HG03064 (cell line): ENCODE results near the gene PALM.

Source experiments
- ATAC-seq: cut with Tn5 transposase; IDR thresholded peaks from one replicate; pipeline ENCODE4 v1.9.1; 2021; ENCODE audit warnings: low read depth; ENCODE audit not compliant: unreplicated experiment

The PALM gene

DNA sequence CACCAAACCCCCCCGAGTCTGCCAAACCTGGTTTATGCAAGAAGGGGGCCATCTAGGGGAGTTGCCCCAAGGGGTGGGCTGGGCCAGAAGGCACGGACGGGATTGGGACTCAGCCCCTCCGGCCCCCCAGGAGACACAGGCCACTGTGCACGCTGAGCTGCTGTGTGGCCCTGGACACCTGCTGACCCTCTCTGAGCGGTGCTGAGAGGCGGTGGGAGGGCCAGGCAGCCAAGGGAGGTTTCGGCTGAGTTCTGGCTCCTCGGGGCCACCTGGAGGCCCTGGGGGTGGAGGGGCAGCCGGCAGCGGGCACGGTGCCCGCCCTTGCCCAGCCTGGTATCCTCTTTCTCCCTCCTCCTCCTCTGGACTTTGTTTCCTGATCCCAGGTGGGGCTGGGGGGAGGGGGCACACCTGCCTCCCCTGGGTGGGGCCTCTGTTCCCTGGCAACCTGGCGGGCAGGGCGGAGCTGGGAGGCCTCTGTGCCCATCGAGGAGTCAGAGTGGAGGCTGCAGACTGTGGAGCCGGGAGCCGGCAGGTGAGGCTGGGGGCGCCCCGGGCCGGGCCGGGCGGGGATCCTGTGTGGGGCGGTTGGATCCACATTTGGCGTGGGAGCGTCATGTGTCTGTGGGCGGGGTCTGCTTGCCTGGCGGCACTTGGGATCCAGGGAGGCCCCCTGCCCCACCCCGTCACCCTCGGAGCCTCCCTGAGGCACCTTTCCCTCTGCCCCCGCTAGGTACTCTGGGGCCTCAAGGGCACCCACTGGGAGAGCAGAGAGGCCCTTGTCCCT lies 42.1 kb downstream of the PALM start, which contains the start of gene MISP:
Gene MISP (plus strand): TSS at position 473 of the 784 bp plus-strand sequence. CDS start 5,835 bp downstream, outside the sequence.
- no peak for ATAC-seq

GRCh38 chr19:751501-752341 lies 43.0 kb downstream of the PALM start:
- no peak for ATAC-seq

DNA sequence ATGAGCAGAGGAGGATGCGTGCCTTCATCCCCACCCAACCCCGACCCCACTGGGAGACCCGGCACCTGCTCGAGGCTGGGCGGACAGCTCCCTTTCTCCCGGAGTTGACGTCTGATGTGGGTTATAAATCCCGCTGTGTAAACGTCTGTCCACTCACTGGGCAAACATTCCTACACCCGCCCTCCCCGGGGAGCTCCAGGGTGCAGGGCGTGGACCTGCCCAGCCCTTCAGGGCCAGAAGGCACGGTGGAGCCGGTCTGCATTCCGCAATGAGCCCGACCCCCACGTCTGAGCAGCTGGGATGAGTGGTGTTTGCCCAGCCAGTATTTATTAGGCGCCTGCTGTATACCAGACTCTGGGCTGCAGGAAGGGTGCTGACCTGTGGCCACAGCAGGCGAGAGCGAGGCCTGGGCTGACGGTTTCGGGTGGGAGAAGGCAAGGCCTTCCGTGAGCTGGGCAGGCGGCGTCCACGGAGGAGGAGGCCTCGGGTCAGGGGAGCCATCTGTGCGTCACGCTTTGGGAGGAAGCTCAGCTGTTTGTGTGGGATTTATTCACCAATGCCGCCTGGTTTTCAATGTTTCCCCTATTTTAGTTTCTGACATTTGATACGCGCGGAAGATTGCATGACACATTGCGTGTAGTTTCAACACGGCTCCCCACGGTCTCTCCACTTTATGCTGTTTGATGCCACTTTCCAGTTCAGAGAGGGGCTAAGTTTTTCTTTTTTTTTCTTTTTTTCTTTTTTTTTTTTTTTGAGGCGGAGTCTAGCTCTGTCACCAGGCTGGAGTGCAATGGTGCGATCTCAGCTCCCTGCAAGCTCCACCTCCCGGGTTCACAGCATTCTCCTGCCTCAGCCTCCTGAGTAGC lies 44.1 kb downstream of the PALM start:
- no peak for ATAC-seq

DNA sequence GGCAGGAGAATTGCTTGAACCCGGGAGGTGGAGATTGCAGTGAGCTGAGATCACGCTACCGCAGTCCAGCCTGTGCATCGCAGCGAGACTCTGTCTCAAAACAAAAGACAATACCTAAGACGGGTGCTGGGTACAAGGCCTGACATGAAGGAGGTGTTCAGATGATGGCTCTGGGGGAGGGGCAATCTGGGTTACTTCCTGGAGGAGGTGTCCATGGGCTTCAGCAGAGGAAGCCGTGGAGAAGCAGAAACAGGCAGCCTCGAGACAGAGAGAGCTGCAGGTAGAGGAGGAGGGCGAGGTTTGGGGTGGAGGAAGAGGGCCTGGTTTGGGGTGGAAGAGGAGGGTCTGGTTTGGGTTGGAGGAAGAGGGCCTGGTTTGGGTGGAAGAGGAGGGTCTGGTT lies 45.8 kb downstream of the PALM start:
- ATAC-seq, result no peak

GRCh38 chr19:755063-755462 lies 46.3 kb downstream of the PALM start:
- ATAC-seq, result no peak

DNA sequence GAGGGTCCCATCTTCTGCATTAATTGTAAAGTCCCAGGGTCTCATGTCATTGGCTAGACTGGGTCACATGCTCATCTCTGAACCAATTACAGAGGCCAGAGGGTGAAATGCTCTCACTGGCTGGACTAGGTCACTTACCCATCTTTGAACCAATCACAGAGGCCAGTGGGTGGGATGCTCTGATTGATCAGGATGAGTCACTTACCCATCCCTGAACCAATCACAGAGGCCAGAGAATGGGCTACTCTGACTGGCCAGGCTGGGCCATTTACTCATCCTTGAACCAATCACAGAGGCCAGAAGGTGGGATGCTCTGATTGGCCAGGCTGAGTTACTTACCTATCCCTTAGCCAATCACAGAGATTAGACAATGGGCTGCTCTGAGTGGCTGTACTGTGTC lies 47.5 kb downstream of the PALM start:
- no peak for ATAC-seq

GRCh38 chr19:756821-757688 lies 48.3 kb downstream of the PALM start:
- no peak for ATAC-seq

GRCh38 chr19:757811-758668 lies 49.3 kb downstream of the PALM start:
- ATAC-seq, result no peak

- no peak for ATAC-seq
Observed at GRCh38 chr19:763181-763580, 54.4 kb downstream of the PALM start.

DNA sequence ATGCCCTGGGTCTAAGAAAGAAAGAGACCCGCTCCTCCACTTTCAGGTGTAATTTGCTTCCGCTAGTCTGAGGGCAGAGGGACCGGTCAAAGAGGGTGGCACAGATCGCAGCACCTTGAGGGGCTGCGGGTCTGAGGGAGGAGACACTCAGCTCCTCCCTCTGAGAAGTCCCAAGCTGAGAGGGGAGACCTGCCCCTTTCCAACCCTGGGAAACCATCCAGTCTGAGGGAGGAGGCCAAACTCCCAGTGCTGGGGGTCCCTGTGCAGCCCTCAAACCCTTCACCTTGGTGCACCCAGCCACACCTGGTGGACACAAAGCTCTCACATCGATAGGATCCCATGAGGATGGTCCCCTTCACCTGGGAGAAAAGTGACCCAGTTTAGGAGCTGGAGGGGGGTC lies 55.1 kb downstream of the PALM start:
- ATAC-seq, result no peak

- no peak for ATAC-seq
Observed at GRCh38 chr19:764301-764700, 55.6 kb downstream of the PALM start.

DNA sequence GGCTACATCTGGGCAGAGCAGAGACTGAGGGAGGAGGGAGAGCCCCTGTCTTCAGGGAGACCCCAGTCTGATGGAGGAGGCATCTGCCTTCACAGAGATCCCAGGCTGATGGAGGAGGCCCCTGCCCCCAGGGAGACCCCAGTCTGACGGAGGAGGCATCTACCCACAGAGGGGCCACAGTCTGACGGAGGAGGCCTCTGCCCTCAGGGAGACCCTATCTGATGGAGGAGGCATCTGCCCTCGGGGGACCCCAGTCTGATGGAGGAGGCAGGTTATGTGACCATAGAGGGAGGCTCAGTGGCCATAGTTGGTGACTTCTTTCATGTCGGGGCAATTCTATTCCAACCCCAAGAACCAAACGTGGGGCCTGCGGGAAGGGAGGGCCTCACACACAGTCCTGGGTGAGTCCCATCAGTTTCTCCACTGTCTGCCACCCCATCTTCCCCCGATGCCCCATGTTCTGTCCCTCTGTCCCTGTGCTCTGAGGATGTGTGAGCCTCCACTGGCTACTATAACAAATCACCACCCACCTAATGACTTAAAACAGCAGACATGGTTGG lies 56.5 kb downstream of the PALM start:
- ATAC-seq, result no peak

DNA sequence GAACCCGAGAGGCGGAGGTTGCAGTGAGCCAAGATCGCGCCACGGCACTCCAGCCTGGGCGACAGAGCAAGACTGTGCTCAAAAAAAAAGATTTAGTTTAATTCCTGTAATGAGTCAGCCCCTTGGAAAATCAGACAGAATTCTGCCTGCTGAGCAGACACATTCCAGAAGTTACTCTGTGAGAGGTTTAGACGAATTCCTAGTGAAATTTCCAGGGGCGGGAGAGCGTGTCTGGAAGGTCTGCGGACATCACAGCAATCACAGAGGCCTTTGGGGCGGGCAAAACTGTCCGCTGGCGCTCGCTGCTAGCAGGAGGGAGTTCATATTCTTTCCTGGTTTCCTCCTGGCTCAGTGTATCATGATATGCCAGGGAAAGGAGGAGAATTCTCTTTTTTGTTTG lies 59.7 kb downstream of the PALM start:
- ATAC-seq, result no peak

GRCh38 chr19:769616-770015 lies 60.9 kb downstream of the PALM start:
- ATAC-seq, result no peak

GRCh38 chr19:771332-771785 lies 62.6 kb downstream of the PALM start:
- ATAC-seq, result no peak

DNA sequence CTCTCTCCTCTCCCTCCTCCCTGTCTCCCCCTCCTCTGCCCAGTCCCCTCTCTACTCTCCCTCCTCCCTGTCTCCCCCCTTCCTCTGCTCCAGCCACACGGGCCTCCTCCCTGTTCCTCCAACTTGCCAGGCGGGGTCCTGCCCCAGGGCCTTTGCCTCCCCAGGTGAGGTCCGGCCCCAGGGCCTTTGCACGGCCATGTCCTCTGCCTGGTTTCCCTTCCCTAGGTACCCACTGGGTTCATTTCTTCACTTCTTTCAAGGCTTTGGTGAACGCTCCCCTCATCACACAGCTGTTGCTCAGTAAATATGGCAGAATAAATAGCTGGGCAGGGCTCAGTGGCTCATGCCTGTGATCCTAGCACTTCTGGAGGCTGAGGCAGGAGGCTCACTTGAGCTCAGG lies 63.3 kb downstream of the PALM start:
- ATAC-seq, result no peak

DNA sequence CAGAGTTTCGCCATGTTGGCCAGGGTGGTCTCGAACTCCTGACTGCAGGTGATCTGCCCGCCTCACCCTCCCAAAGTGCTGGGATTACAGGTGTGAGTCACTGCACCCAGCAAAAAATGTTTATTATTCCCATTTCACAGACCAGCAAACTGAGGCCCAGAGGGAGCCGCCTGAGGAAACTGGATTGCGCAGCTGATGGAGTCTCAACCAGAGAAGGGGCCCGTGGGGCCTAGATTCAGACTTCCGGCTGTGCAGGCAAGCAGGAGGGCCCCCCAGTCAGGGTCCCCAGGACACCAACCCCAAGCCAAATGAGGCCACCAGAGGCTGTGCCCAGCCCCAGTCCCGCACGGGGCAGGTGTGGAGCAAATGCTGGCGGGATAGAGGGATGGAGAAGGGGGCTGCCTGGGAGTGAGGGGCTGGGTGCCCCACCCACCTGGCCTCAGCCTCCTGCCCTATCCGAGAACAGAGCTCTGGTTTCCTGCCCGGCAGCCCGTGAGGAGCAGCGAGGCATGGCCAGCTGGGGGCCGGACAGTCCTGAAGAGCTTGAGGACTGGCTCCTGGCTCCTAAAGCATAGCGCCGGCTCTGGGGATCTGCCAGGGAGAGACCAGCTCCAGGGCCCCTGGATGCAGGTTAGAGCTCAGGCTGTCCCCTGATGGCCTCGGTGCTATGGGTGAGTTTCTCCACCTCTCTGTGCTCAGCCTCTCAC lies 64.1 kb downstream of the PALM start:
- no peak for ATAC-seq

DNA sequence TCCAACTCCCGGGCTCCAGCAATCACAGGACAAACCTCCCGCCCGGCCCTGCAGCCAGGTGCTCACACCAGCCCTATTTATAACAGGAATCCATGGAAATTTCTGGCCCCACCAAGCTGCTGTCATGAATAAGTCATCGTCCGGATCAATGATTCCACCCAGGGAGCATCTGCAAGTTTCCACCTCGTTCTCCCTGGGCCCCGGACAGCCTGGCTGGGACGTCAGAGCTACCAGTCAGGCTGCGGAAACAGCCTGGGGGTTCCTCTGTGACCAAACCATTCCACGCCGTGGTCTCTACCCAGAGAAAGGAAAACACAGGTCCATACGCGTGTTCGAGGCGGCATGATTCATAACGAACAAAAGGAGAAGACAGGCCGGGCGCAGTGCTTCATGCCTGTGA lies 67.8 kb downstream of the PALM start:
- ATAC-seq, result no peak
